Measurements from ENCODE around the gene ZNF394.

ZNF394 gene

GRCh38 chr7:99456288-99456687, 43.8 kb downstream of the ZNF394 start:
- H3K27ac ChIP-seq, result no peak overlapping the region
- no peaks in the 10 kb centered on the region for H3K4me1 ChIP-seq (ENCODE audit: control insufficient read depth in 1 of 2, insufficient read depth in 1 of 2, low read depth in 1 of 2, low read length in 1 of 2)
- peaks cover 89% of the 10 kb centered on the region for H3K36me3 ChIP-seq
- H3K27me3 ChIP-seq, result no peaks in the 10 kb centered on the region
- H3K4me3 ChIP-seq (ENCODE audit: low read depth in 1 of 2, low read length in 1 of 2), result no peak overlapping the region
- TF ChIP-seq CTCF (IDR thresholded peaks at IDR 0.05), result no peak
- H3K9me3 ChIP-seq, result no peaks in the 10 kb centered on the region

- H3K4me1 ChIP-seq (ENCODE audit: control insufficient read depth in 1 of 2, insufficient read depth in 1 of 2, low read depth in 1 of 2, low read length in 1 of 2), result no peaks in the 10 kb centered on the region
- no peaks in the 10 kb centered on the region for H3K9me3 ChIP-seq
- H3K27ac ChIP-seq, result no peak overlapping the region
- H3K36me3 ChIP-seq, result peaks cover 92% of the 10 kb centered on the region
- no peak overlapping the region for H3K4me3 ChIP-seq (ENCODE audit: low read depth in 1 of 2, low read length in 1 of 2)
- no peak for TF ChIP-seq CTCF (IDR thresholded peaks at IDR 0.05)
- H3K27me3 ChIP-seq, result no peaks in the 10 kb centered on the region
Observed at GRCh38 chr7:99455874-99456273, 44.2 kb downstream of the ZNF394 start.

- H3K9me3 ChIP-seq, result no peaks in the 10 kb centered on the region
- TF ChIP-seq CTCF (IDR thresholded peaks at IDR 0.05), result no peak
- no peaks in the 10 kb centered on the region for H3K27me3 ChIP-seq
- no peak overlapping the region for H3K4me3 ChIP-seq (ENCODE audit: low read depth in 1 of 2, low read length in 1 of 2)
- peaks cover 99% of the 10 kb centered on the region for H3K36me3 ChIP-seq
- no peak overlapping the region for H3K27ac ChIP-seq
- no peaks in the 10 kb centered on the region for H3K4me1 ChIP-seq (ENCODE audit: control insufficient read depth in 1 of 2, insufficient read depth in 1 of 2, low read depth in 1 of 2, low read length in 1 of 2)
Observed at GRCh38 chr7:99453105-99453504, 47.0 kb downstream of the ZNF394 start.

- no peaks in the 10 kb centered on the region for H3K9me3 ChIP-seq
- no peaks in the 10 kb centered on the region for H3K27me3 ChIP-seq
- no peak overlapping the region for H3K27ac ChIP-seq
- H3K4me1 ChIP-seq (ENCODE audit: control insufficient read depth in 1 of 2, insufficient read depth in 1 of 2, low read depth in 1 of 2, low read length in 1 of 2), result no peaks in the 10 kb centered on the region
- H3K36me3 ChIP-seq, result peaks cover 99% of the 10 kb centered on the region
- TF ChIP-seq CTCF (IDR thresholded peaks at IDR 0.05), result no peak
- no peak overlapping the region for H3K4me3 ChIP-seq (ENCODE audit: low read depth in 1 of 2, low read length in 1 of 2)
Observed at GRCh38 chr7:99452541-99452940, 47.5 kb downstream of the ZNF394 start.

GRCh38 chr7:99451936-99452335, 48.1 kb downstream of the ZNF394 start:
- H3K4me1 ChIP-seq (ENCODE audit: control insufficient read depth in 1 of 2, insufficient read depth in 1 of 2, low read depth in 1 of 2, low read length in 1 of 2), result no peaks in the 10 kb centered on the region
- TF ChIP-seq CTCF (IDR thresholded peaks at IDR 0.05), result no peak

GRCh38 chr7:99449326-99449725, 50.8 kb downstream of the ZNF394 start:
- H3K27ac ChIP-seq, result no peak overlapping the region
- H3K4me1 ChIP-seq (ENCODE audit: control insufficient read depth in 1 of 2, insufficient read depth in 1 of 2, low read depth in 1 of 2, low read length in 1 of 2), result no peaks in the 10 kb centered on the region
- no peak overlapping the region for H3K4me3 ChIP-seq (ENCODE audit: low read depth in 1 of 2, low read length in 1 of 2)
- no peaks in the 10 kb centered on the region for H3K27me3 ChIP-seq
- TF ChIP-seq CTCF (IDR thresholded peaks at IDR 0.05), result no peak
- no peaks in the 10 kb centered on the region for H3K9me3 ChIP-seq
- peaks cover 83% of the 10 kb centered on the region for H3K36me3 ChIP-seq

More at GRCh38 chr7:99451936-99452335, 48.1 kb downstream of the ZNF394 start:
- H3K36me3 ChIP-seq, result peaks cover 92% of the 10 kb centered on the region
- H3K9me3 ChIP-seq, result no peaks in the 10 kb centered on the region
- no peaks in the 10 kb centered on the region for H3K27me3 ChIP-seq
- no peak overlapping the region for H3K27ac ChIP-seq
- no peak overlapping the region for H3K4me3 ChIP-seq (ENCODE audit: low read depth in 1 of 2, low read length in 1 of 2)
